ENCODE measurements around the gene TERC.
A peak's percentile ranks its signal among the peaks of the same experiment; 100 is the strongest.

GRCh38 chr3:169813757-169814517 is 49.1 kb upstream of the TERC start:
- TF ChIP-seq, protein P1, sequence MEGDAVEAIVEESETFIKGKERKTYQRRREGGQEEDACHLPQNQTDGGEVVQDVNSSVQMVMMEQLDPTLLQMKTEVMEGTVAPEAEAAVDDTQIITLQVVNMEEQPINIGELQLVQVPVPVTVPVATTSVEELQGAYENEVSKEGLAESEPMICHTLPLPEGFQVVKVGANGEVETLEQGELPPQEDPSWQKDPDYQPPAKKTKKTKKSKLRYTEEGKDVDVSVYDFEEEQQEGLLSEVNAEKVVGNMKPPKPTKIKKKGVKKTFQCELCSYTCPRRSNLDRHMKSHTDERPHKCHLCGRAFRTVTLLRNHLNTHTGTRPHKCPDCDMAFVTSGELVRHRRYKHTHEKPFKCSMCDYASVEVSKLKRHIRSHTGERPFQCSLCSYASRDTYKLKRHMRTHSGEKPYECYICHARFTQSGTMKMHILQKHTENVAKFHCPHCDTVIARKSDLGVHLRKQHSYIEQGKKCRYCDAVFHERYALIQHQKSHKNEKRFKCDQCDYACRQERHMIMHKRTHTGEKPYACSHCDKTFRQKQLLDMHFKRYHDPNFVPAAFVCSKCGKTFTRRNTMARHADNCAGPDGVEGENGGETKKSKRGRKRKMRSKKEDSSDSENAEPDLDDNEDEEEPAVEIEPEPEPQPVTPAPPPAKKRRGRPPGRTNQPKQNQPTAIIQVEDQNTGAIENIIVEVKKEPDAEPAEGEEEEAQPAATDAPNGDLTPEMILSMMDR (IDR thresholded peaks at IDR 0.05; ENCODE audit: insufficient read depth, low read length), result peak; percentile 29
- TF ChIP-seq REST (IDR thresholded peaks at IDR 0.05; ENCODE audit: insufficient replicate concordance, low read depth), result no peak
- TF ChIP-seq POLR2AphosphoS5 (IDR thresholded peaks at IDR 0.05; ENCODE audit: low read depth), result no peak; the same call in 1 of the 2 replicates
- TF ChIP-seq SPI1 (IDR thresholded peaks at IDR 0.05; ENCODE audit: borderline replicate concordance, low read depth), result no peak
- TF ChIP-seq GABPA (IDR thresholded peaks at IDR 0.05; ENCODE audit: low read depth), result no peak
